ENCODE data around the gene UNC45B.
"Not testable (repeated sequence)": the region's sequence is repeated elsewhere in the genome, so short reads cannot be mapped to it uniquely, and the experiment has no call there.

Gene UNC45B

GRCh38 chr17:35174835-35175334 is 27.3 kb downstream of the UNC45B start:
- Histone ChIP-seq H3K79me2 (ENCODE audit: insufficient read depth, low read length) (no peaks in the 10 kb centered on the region), H3K27me3 (ENCODE audit: low read length) (no peaks in the 10 kb centered on the region), H3K4me3 (ENCODE audit: insufficient read depth, low read length, poor library complexity, severe bottlenecking) (no peak overlapping the region), H3K4me2 (ENCODE audit: low read depth, low read length, poor library complexity, severe bottlenecking) (no peak overlapping the region), H3K9me2 (replicated peaks; ENCODE audit: insufficient read depth, low read length) (no peaks in the 10 kb centered on the region), H3K9ac (ENCODE audit: low read length) (no peak overlapping the region), H3F3A (ENCODE audit: insufficient read depth) (no peaks in the 10 kb centered on the region), H3K27ac (ENCODE audit: low read depth, low read length) (no peak overlapping the region), H3K9me3 (ENCODE audit: insufficient read depth, low read length) (no peaks in the 10 kb centered on the region), H4K20me1 (ENCODE audit: low read depth, low read length) (no peaks in the 10 kb centered on the region), H3K36me3 (ENCODE audit: low read length) (no peaks in the 10 kb centered on the region), H2AFZ (ENCODE audit: low read depth, low read length, severe bottlenecking) (no peak overlapping the region)
- no peak for TF ChIP-seq EZH2phosphoT487 (conservative IDR thresholded peaks at IDR 0.05; ENCODE audit: low read length)
- TF ChIP-seq, protein P1, sequence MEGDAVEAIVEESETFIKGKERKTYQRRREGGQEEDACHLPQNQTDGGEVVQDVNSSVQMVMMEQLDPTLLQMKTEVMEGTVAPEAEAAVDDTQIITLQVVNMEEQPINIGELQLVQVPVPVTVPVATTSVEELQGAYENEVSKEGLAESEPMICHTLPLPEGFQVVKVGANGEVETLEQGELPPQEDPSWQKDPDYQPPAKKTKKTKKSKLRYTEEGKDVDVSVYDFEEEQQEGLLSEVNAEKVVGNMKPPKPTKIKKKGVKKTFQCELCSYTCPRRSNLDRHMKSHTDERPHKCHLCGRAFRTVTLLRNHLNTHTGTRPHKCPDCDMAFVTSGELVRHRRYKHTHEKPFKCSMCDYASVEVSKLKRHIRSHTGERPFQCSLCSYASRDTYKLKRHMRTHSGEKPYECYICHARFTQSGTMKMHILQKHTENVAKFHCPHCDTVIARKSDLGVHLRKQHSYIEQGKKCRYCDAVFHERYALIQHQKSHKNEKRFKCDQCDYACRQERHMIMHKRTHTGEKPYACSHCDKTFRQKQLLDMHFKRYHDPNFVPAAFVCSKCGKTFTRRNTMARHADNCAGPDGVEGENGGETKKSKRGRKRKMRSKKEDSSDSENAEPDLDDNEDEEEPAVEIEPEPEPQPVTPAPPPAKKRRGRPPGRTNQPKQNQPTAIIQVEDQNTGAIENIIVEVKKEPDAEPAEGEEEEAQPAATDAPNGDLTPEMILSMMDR (IDR thresholded peaks at IDR 0.05; ENCODE audit: insufficient read depth, low read length, poor library complexity, severe bottlenecking), result no peak

DNA sequence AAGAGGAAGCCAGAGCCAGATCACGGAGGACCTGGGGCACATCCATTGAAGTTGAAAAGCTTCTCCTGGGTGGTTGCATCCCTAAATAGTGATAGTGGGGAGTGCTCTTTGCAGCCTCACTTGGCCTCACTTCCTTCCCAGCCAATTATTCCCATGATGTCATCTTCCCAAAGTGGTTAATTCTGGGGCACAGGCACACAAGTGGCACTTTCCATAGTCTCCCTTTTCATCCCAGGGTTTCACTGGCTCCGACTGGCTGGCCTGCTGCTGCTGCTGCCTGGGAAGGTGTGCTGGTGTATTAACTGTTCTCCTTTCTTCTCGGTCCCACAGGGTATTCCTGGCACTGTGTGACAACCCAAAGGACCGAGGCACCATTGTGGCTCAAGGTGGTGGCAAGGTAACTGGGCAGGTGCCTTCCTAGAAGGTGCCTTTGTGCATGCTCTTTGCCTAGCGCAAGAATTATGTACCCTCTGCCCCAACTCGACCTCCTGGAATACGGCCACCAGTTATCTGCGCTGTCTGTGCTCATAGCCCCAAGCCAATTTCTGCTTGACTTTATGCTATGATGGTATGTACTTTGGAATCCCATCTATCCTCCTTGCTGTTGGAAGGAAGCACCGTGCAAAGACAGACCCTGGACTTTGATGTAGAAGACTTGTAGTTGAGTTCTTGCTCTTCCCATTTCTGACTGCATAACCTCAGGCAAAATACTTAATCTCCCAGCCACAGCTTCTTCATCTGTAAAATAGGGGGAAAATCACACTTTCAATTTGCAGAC is 28.2 kb downstream of the UNC45B start:
- Histone ChIP-seq H3K9me3 (ENCODE audit: insufficient read depth, low read length) (no peaks in the 10 kb centered on the region), H3K9me2 (replicated peaks; ENCODE audit: insufficient read depth, low read length) (no peaks in the 10 kb centered on the region), H3F3A (ENCODE audit: insufficient read depth) (no peaks in the 10 kb centered on the region), H3K27ac (ENCODE audit: low read depth, low read length) (no peak overlapping the region), H3K27me3 (ENCODE audit: low read length) (no peaks in the 10 kb centered on the region), H3K79me2 (ENCODE audit: insufficient read depth, low read length) (no peaks in the 10 kb centered on the region), H3K36me3 (ENCODE audit: low read length) (no peaks in the 10 kb centered on the region), H2AFZ (ENCODE audit: low read depth, low read length, severe bottlenecking) (no peak overlapping the region), H3K9ac (ENCODE audit: low read length) (no peak overlapping the region), H3K4me2 (ENCODE audit: low read depth, low read length, poor library complexity, severe bottlenecking) (no peak overlapping the region), H3K4me3 (ENCODE audit: insufficient read depth, low read length, poor library complexity, severe bottlenecking) (no peak overlapping the region), H4K20me1 (ENCODE audit: low read depth, low read length) (no peaks in the 10 kb centered on the region)
- no peak for TF ChIP-seq EZH2phosphoT487 (conservative IDR thresholded peaks at IDR 0.05; ENCODE audit: low read length)
- TF ChIP-seq, protein P1 (IDR thresholded peaks at IDR 0.05; ENCODE audit: insufficient read depth, low read length, poor library complexity, severe bottlenecking), result no peak

- Histone ChIP-seq H2AFZ (ENCODE audit: low read depth, low read length, severe bottlenecking) (no peak overlapping the region), H3K4me2 (ENCODE audit: low read depth, low read length, poor library complexity, severe bottlenecking) (no peak overlapping the region), H3F3A (ENCODE audit: insufficient read depth) (no peaks in the 10 kb centered on the region), H3K9me3 (ENCODE audit: insufficient read depth, low read length) (no peaks in the 10 kb centered on the region), H3K27me3 (ENCODE audit: low read length) (no peaks in the 10 kb centered on the region), H3K9ac (ENCODE audit: low read length) (no peak overlapping the region), H3K27ac (ENCODE audit: low read depth, low read length) (no peak overlapping the region), H4K20me1 (ENCODE audit: low read depth, low read length) (no peaks in the 10 kb centered on the region), H3K79me2 (ENCODE audit: insufficient read depth, low read length) (no peaks in the 10 kb centered on the region), H3K4me3 (ENCODE audit: insufficient read depth, low read length, poor library complexity, severe bottlenecking) (no peak overlapping the region), H3K9me2 (replicated peaks; ENCODE audit: insufficient read depth, low read length) (no peaks in the 10 kb centered on the region), H3K36me3 (ENCODE audit: low read length) (no peaks in the 10 kb centered on the region)
- TF ChIP-seq, protein P1 (IDR thresholded peaks at IDR 0.05; ENCODE audit: insufficient read depth, low read length, poor library complexity, severe bottlenecking), result no peak
- TF ChIP-seq EZH2phosphoT487 (conservative IDR thresholded peaks at IDR 0.05; ENCODE audit: low read length), result no peak
Measured at GRCh38 chr17:35176897-35177296, 29.3 kb downstream of the UNC45B start.

GRCh38 chr17:35179379-35179778 is 31.8 kb downstream of the UNC45B start:
- H3K27me3 ChIP-seq (ENCODE audit: low read length); H3K4me3 ChIP-seq (ENCODE audit: insufficient read depth, low read length, poor library complexity, severe bottlenecking); H3K9me3 ChIP-seq (ENCODE audit: insufficient read depth, low read length); H3K79me2 ChIP-seq (ENCODE audit: insufficient read depth, low read length); H4K20me1 ChIP-seq (ENCODE audit: low read depth, low read length); H3K27ac ChIP-seq (ENCODE audit: low read depth, low read length); H3K9me2 ChIP-seq (replicated peaks; ENCODE audit: insufficient read depth, low read length); H2AFZ ChIP-seq (ENCODE audit: low read depth, low read length, severe bottlenecking); H3K9ac ChIP-seq (ENCODE audit: low read length); H3K4me2 ChIP-seq (ENCODE audit: low read depth, low read length, poor library complexity, severe bottlenecking); H3K36me3 ChIP-seq (ENCODE audit: low read length); H3F3A ChIP-seq (ENCODE audit: insufficient read depth): not testable (repeated sequence)
